ENCODE data around the gene LDB2.

LDB2 gene

GRCh38 chr4:16704489-16704888 is 194.0 kb downstream of the LDB2 start:
- no peak overlapping the region for H3K4me3 ChIP-seq
- no peak overlapping the region for H3K27ac ChIP-seq

GRCh38 chr4:16695896-16696295 is 202.5 kb downstream of the LDB2 start:
- Histone ChIP-seq H3K4me3 (no peak overlapping the region), H3K27ac (no peak overlapping the region)

- Histone ChIP-seq H3K4me3 (no peak overlapping the region), H3K27ac (no peak overlapping the region)
Observed at GRCh38 chr4:16694884-16695276, 203.6 kb downstream of the LDB2 start.

- Histone ChIP-seq H3K4me3 (no peak overlapping the region), H3K27ac (no peak overlapping the region)
Observed at GRCh38 chr4:16694173-16694883, 204.1 kb downstream of the LDB2 start.

- no peak overlapping the region for H3K4me3 ChIP-seq
- no peak overlapping the region for H3K27ac ChIP-seq
Observed at GRCh38 chr4:16693641-16694040, 204.8 kb downstream of the LDB2 start.

GRCh38 chr4:16692961-16693506 is 205.4 kb downstream of the LDB2 start:
- H3K27ac ChIP-seq = peak overlapping the region in 2 of 21 experiments; percentile 23 to 41

GRCh38 chr4:16692524-16692923 is 205.9 kb downstream of the LDB2 start:
- Histone ChIP-seq H3K27ac (peak overlapping the region in 2 of 21 experiments; percentile 23 to 41), H3K4me3 (no peak overlapping the region)

More at GRCh38 chr4:16692961-16693506, 205.4 kb downstream of the LDB2 start:
- no peak overlapping the region for H3K4me3 ChIP-seq

- no peak overlapping the region for H3K27ac ChIP-seq
- H3K4me3 ChIP-seq = no peak overlapping the region
Observed at GRCh38 chr4:16692046-16692445, 206.4 kb downstream of the LDB2 start.

GRCh38 chr4:16691450-16691849 is 207.0 kb downstream of the LDB2 start:
- Histone ChIP-seq H3K4me3 (no peak overlapping the region), H3K27ac (no peak overlapping the region)

GRCh38 chr4:16687845-16688244 is 210.6 kb downstream of the LDB2 start:
- no peak overlapping the region for H3K4me3 ChIP-seq
- no peak overlapping the region for H3K27ac ChIP-seq

GRCh38 chr4:16687011-16687410 is 211.4 kb downstream of the LDB2 start:
- H3K27ac ChIP-seq = no peak overlapping the region
- no peak overlapping the region for H3K4me3 ChIP-seq

- Histone ChIP-seq H3K27ac (no peak overlapping the region), H3K4me3 (no peak overlapping the region)
Observed at GRCh38 chr4:16686195-16686594, 212.2 kb downstream of the LDB2 start.

GRCh38 chr4:16685536-16685935 is 212.9 kb downstream of the LDB2 start:
- H3K4me3 ChIP-seq = no peak overlapping the region
- H3K27ac ChIP-seq = no peak overlapping the region

GRCh38 chr4:16684935-16685334 is 213.5 kb downstream of the LDB2 start:
- peak overlapping the region in 2 of 21 experiments; percentile 8 to 21 for H3K27ac ChIP-seq

GRCh38 chr4:16684097-16684496 is 214.3 kb downstream of the LDB2 start:
- H3K4me3 ChIP-seq = no peak overlapping the region
- peak overlapping the region in 1 of 21 experiments; percentile 21 for H3K27ac ChIP-seq

More at GRCh38 chr4:16684935-16685334, 213.5 kb downstream of the LDB2 start:
- H3K4me3 ChIP-seq = no peak overlapping the region

GRCh38 chr4:16682975-16683374 is 215.5 kb downstream of the LDB2 start:
- Histone ChIP-seq H3K27ac (no peak overlapping the region), H3K4me3 (no peak overlapping the region)

- no peak overlapping the region for H3K4me3 ChIP-seq
Observed at GRCh38 chr4:16677001-16677944, 221.2 kb downstream of the LDB2 start.

GRCh38 chr4:16676230-16676770 is 222.1 kb downstream of the LDB2 start:
- H3K4me3 ChIP-seq = no peak overlapping the region
- no peak overlapping the region for H3K27ac ChIP-seq

More at GRCh38 chr4:16677001-16677944, 221.2 kb downstream of the LDB2 start:
- H3K27ac ChIP-seq = peak overlapping the region in 2 of 21 experiments; percentile 0 to 61

GRCh38 chr4:16674082-16674481 is 224.4 kb downstream of the LDB2 start:
- Histone ChIP-seq H3K4me3 (no peak overlapping the region), H3K27ac (no peak overlapping the region)

- Histone ChIP-seq H3K27ac (peak overlapping the region in 1 of 21 experiments; percentile 3), H3K4me3 (no peak overlapping the region)
Observed at GRCh38 chr4:16672421-16672820, 226.0 kb downstream of the LDB2 start.
